Fibroblast of lung (primary cell): Measurements from ENCODE around the gene PTPDC1. TPM values are rescaled to one million over a fixed set of nuclear protein-coding genes. Genes with fewer than 3 reads are reported as not detected.
A peak's percentile ranks its signal among the peaks of the same experiment; 100 is the strongest.

ENCODE experiments used
- DNase-seq, 2 donors: peaks; one replicate each; pipeline versions ENCODE4 v3.0.0 to v3.0.0-alpha.2; 2010; ENCODE audit warnings: low read depth in 2 of 2
- H2AFZ ChIP-seq: 2 replicates; pipeline ENCODE4 v1.5.1; 2012; ENCODE audit warnings: low read length, control low read depth, inconsistent platforms
- H3K27ac ChIP-seq: 2 replicates; pipeline ENCODE4 v1.5.1; 2011; ENCODE audit warnings: low read length, control low read depth; ENCODE audit not compliant: insufficient read depth
- H3K27me3 ChIP-seq: 2 replicates; pipeline ENCODE4 v1.5.1; 2011; ENCODE audit warnings: mild to moderate bottlenecking, low read length; ENCODE audit not compliant: control insufficient read depth, insufficient read depth
- H3K36me3 ChIP-seq: 2 replicates; pipeline ENCODE4 v1.5.1; 2011; ENCODE audit warnings: low read length; ENCODE audit not compliant: control insufficient read depth, insufficient read depth
- H3K4me1 ChIP-seq: 2 replicates; pipeline ENCODE4 v1.5.1; 2011; ENCODE audit warnings: low read length; ENCODE audit not compliant: control insufficient read depth, insufficient read depth; ENCODE audit errors: extremely low read depth
- H3K4me2 ChIP-seq: 2 replicates; pipeline ENCODE4 v1.5.1; 2011; ENCODE audit warnings: low read length, control low read depth; ENCODE audit not compliant: insufficient read depth; ENCODE audit errors: extremely low read depth
- H3K4me3 ChIP-seq, 4 experiments: fragments of 200-600 bp in 1 of 4; sonication (generic) in 1 of 4; replicated peaks in 1 of 4; 2 replicates each; pipeline ENCODE4 v1.5.1; 2011 to 2016; ENCODE audit warnings: low read length in 4 of 4, low read depth in 3 of 4, mild to moderate bottlenecking in 3 of 4, control low read depth in 2 of 4, inconsistent platforms in 1 of 4, mixed read lengths in 1 of 4; ENCODE audit not compliant: insufficient read depth in 1 of 4; ENCODE audit errors: control extremely low read depth in 1 of 4
- H3K79me2 ChIP-seq: 2 replicates; pipeline ENCODE4 v1.5.1; 2012; ENCODE audit warnings: mild to moderate bottlenecking, low read length, inconsistent platforms; ENCODE audit not compliant: control insufficient read depth, insufficient read depth
- H3K9ac ChIP-seq: 2 replicates; pipeline ENCODE4 v1.5.1; 2011; ENCODE audit warnings: mild to moderate bottlenecking, low read length, control low read depth; ENCODE audit not compliant: insufficient read depth
- H3K9me3 ChIP-seq: 2 replicates; pipeline ENCODE4 v1.5.1; 2012; ENCODE audit warnings: low read depth, low read length; ENCODE audit not compliant: control insufficient read depth, insufficient read depth
- H4K20me1 ChIP-seq: 2 replicates; pipeline ENCODE4 v1.5.1; 2011; ENCODE audit warnings: low read length; ENCODE audit not compliant: control insufficient read depth, insufficient read depth; ENCODE audit errors: extremely low read depth
- EZH2 ChIP-seq: IDR thresholded peaks from 2 replicates; pipeline ENCODE4 v1.5.1; 2012; ENCODE audit warnings: low read length, control low read depth, mild to moderate bottlenecking; ENCODE audit errors: missing control alignments
- polyA plus RNA-seq, 2 donors: library from polyadenylated mRNA; depleted of rRNA in 1 of 2; stranded (reverse) in 1 of 2; unstranded in 1 of 2; fragments of >200 nt; gene quantifications; 2 replicates each; pipeline ENCODE4 v1.2.1, GENCODE V29; 2011 to 2012; ENCODE audit warnings: missing spikeins in 1 of 2
- total RNA-seq: library from RNA; depleted of rRNA; stranded (reverse); fragments of >200 nt; gene quantifications from 2 replicates; pipeline ENCODE4 v1.2.1, GENCODE V29; 2014
- TF ChIP-seq, protein P1 (sequence below), 2 donors: IDR thresholded peaks in 1 of 2; conservative IDR thresholded peaks in 1 of 2; 1 replicate in 1 of 2; 2 replicates in 1 of 2; pipeline ENCODE4 v1.5.1; 2011 to 2012; ENCODE audit warnings: low read length in 2 of 2, control low read depth in 1 of 2, inconsistent platforms in 1 of 2, low read depth in 1 of 2, mild to moderate bottlenecking in 1 of 2

PTPDC1 gene
- total and polyA plus RNA-seq, 2 donors (not counting 1 experiment from before 2014, with no cell fraction given) = 4.4 to 7.6 TPM

DNA sequence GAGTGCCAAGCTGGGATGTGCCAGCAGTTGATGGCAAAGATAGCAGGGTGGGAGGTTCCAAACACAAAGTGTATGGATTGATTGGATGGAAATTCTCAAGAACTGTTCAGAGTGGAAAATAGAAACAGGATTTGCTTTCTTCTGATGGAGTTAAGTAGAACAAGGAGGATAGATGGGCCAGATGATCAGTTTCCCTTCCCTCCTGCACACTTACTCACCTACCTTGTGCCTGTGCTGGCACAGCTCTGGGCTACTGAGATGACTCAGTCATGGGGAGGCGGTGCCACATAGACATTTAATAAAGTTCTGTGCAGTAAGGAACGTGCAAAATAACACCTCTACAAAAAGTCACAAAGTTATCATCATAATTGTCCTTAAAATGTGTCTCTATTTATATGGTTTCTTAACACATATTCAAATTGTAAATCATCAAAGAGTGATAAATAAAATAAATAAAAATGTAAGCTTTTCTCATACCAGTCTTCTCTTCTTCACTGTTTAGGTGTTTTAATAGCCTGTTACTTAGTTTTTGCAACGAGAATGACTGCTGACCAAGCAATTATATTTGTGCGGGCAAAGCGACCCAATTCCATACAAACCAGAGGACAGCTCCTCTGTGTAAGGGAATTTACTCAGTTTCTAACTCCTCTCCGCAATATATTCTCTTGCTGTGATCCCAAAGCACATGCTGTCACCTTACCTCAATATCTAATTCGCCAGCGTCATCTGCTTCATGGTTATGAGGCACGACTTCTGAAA lies 12.7 kb downstream of the PTPDC1 start:
- no peak overlapping the region for H3K4me2 ChIP-seq
- no peak overlapping the region for H3K4me3 ChIP-seq
- H3K36me3 ChIP-seq = no peaks in the 10 kb centered on the region
- no peak overlapping the region for H2AFZ ChIP-seq
- no peaks in the 10 kb centered on the region for H3K4me1 ChIP-seq
- no peaks in the 10 kb centered on the region for H3K9me3 ChIP-seq
- H4K20me1 ChIP-seq = no peaks in the 10 kb centered on the region
- H3K27me3 ChIP-seq = no peaks in the 10 kb centered on the region
- TF ChIP-seq, protein P1, sequence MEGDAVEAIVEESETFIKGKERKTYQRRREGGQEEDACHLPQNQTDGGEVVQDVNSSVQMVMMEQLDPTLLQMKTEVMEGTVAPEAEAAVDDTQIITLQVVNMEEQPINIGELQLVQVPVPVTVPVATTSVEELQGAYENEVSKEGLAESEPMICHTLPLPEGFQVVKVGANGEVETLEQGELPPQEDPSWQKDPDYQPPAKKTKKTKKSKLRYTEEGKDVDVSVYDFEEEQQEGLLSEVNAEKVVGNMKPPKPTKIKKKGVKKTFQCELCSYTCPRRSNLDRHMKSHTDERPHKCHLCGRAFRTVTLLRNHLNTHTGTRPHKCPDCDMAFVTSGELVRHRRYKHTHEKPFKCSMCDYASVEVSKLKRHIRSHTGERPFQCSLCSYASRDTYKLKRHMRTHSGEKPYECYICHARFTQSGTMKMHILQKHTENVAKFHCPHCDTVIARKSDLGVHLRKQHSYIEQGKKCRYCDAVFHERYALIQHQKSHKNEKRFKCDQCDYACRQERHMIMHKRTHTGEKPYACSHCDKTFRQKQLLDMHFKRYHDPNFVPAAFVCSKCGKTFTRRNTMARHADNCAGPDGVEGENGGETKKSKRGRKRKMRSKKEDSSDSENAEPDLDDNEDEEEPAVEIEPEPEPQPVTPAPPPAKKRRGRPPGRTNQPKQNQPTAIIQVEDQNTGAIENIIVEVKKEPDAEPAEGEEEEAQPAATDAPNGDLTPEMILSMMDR (conservative IDR thresholded peaks at IDR 0.05 in 1 of 2, IDR thresholded peaks at IDR 0.05 in 1 of 2; ENCODE audit: low read depth in 1 of 2, low read length in 2 of 2) = no peak
- TF ChIP-seq EZH2 = no peak
- H3K27ac ChIP-seq = no peak overlapping the region
- H3K79me2 ChIP-seq = no peaks in the 10 kb centered on the region
- DNase-seq = peak in 1 of 2 donors; percentile 64
- no peak overlapping the region for H3K9ac ChIP-seq

DNA sequence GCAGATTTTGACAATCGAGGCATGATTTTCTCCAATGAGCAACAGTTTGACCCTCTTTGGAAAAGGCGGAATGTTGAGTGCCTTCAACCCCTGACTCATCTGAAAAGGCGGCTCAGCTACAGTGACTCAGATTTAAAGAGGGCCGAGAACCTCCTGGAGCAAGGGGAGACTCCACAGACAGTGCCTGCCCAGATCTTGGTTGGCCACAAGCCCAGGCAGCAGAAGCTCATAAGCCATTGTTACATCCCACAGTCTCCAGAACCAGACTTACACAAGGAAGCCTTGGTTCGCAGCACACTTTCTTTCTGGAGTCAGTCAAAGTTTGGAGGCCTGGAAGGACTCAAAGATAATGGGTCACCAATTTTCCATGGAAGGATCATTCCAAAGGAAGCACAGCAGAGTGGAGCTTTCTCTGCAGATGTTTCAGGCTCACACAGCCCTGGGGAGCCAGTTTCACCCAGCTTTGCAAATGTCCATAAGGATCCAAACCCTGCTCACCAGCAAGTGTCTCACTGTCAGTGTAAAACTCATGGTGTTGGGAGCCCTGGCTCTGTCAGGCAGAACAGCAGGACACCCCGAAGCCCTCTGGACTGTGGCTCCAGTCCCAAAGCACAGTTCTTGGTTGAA lies 13.6 kb downstream of the PTPDC1 start:
- Histone ChIP-seq H3K79me2 (no peaks in the 10 kb centered on the region), H3K4me3 (no peak overlapping the region), H3K36me3 (no peaks in the 10 kb centered on the region), H3K4me1 (no peaks in the 10 kb centered on the region), H3K27ac (no peak overlapping the region), H3K9me3 (no peaks in the 10 kb centered on the region), H3K4me2 (no peak overlapping the region), H4K20me1 (no peaks in the 10 kb centered on the region), H3K9ac (no peak overlapping the region), H2AFZ (no peak overlapping the region), H3K27me3 (no peaks in the 10 kb centered on the region)
- peak; percentile 91 to 97 for DNase-seq
- TF ChIP-seq, protein P1 (conservative IDR thresholded peaks at IDR 0.05 in 1 of 2, IDR thresholded peaks at IDR 0.05 in 1 of 2; ENCODE audit: low read depth in 1 of 2, low read length in 2 of 2) = no peak
- TF ChIP-seq EZH2 = no peak

DNA sequence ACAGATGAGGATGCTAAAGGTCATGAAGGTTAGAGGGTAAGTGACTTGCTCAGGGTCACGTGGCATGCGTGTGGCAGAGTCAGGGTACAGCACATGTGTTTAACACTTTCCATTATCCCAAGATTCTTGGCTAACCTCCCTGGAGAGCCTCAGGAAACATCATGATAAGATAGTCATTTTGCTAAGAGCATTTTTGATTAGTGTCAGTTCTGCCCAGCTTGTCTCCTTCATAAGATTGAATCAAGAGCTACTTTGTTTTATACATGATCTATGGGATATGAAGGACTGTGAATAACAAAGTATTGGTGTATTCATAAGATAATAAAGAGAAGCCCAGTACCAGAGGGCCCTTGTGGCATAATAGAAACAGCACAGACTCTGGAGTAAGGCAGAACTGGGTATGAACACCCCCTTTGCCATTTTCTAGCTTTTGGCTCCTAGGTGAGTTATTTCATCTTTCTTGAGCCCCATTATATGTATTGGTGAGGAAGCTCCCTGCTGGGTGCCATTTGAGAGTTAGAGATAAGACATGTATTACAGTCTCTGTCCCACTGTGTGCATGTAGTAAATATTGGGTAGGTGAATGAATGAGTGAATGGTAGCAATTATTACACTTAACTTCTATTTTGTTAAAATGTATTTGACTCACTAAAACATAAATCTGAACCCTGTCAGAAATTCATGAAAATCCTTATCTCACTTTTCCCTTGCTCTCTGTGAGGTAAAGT lies 16.1 kb downstream of the PTPDC1 start:
- no peak overlapping the region for H3K4me3 ChIP-seq
- H3K4me1 ChIP-seq = no peaks in the 10 kb centered on the region
- H3K27ac ChIP-seq = no peak overlapping the region
- H4K20me1 ChIP-seq = no peaks in the 10 kb centered on the region
- H3K79me2 ChIP-seq = no peaks in the 10 kb centered on the region
- DNase-seq = no peak
- H3K9me3 ChIP-seq = no peaks in the 10 kb centered on the region
- no peaks in the 10 kb centered on the region for H3K36me3 ChIP-seq
- H3K9ac ChIP-seq = no peak overlapping the region
- TF ChIP-seq EZH2 = no peak
- TF ChIP-seq, protein P1 (conservative IDR thresholded peaks at IDR 0.05 in 1 of 2, IDR thresholded peaks at IDR 0.05 in 1 of 2; ENCODE audit: low read depth in 1 of 2, low read length in 2 of 2) = no peak
- H2AFZ ChIP-seq = no peak overlapping the region
- no peak overlapping the region for H3K4me2 ChIP-seq
- no peaks in the 10 kb centered on the region for H3K27me3 ChIP-seq
